ENCODE results near the gene DAPP1.
"Not testable (repeated sequence)": the region's sequence is repeated elsewhere in the genome, so short reads cannot be mapped to it uniquely, and the experiment has no call there.

The DAPP1 gene

DNA sequence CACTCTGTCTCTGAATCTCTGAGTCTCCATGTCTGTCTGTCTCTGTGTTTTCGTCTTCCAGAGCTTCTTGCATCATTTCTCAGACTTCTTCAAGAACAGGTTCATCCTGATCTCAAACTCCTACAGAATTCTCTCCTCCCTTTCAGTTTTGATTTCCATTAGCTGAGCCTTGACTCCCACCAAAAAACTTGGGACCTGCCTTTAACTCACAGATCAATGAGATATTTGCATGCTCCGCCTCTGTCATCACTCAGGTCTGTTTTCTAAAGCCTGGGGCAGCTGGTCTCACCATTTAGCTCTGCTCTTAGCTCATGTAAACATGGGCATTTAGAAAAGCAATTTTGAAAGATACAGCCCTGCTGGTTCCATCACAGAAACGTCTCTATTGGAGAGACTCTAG lies 8.6 kb downstream of the DAPP1 start:
- no peak for DNase-seq

- no peak for DNase-seq
Observed at GRCh38 chr4:99826016-99826415, 9.4 kb downstream of the DAPP1 start.

- no peak for DNase-seq
Observed at GRCh38 chr4:99827454-99827853, 10.8 kb downstream of the DAPP1 start.

- no peak for DNase-seq
Observed at GRCh38 chr4:99827857-99828256, 11.2 kb downstream of the DAPP1 start.

DNA sequence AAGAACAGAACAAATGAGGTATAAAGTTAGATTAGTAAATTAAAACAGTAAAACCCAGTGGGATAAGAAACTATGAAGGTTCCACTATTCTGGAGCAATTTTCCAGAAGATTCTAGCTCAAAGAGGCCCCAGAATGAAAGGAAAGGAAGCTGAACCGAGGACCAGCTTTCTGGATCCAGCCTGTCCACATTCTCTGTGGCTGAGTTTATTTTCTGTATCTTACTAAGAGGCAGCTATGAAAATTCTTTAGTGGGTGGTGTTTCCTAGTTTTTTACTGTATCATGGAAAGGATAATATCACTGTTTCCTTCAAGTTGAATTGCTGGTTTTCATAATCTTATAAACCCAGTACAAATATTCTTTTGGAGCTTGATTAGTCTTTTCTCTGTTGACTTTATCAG lies 11.8 kb downstream of the DAPP1 start:
- no peak for DNase-seq

- DNase-seq: not testable (repeated sequence)
Observed at GRCh38 chr4:99830051-99830450, 13.4 kb downstream of the DAPP1 start.

DNA sequence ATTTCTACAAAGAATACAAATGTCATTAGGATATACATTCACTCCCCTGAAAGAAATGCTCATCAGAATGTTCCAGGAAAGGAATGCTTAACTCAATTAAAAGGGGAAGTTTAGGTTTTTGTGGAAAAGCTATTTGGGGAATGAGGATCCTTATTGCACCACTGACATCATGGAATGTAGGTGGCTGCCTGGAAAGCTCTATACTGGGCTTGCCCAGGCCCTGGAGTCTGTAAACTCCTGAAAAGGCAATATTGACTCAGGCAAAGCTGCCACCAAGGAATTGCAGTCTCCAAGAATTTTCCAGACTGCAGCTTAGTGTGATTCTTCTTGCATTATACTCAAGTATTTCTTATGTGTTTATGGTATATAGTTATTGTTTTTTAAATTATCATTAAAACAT lies 15.7 kb downstream of the DAPP1 start:
- no peak for DNase-seq

DNA sequence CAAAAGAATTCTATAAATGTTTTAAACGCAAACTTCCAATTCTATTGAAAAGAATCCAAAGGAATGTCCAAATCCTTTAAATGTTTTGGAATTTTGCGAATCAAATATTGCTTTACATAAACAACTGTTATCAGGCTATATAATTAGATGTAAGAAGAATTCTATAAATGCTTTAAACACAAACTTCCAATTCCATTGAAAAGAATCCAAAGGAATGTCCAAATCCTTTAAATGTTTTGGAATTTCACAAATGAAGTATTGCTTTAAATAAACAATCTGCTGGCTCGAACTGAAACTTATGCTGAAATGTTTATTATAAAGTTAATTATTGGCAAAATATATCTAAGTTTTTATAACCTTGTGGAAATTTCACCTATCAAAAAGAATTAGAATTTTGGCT lies 16.1 kb downstream of the DAPP1 start:
- no peak for DNase-seq

DNA sequence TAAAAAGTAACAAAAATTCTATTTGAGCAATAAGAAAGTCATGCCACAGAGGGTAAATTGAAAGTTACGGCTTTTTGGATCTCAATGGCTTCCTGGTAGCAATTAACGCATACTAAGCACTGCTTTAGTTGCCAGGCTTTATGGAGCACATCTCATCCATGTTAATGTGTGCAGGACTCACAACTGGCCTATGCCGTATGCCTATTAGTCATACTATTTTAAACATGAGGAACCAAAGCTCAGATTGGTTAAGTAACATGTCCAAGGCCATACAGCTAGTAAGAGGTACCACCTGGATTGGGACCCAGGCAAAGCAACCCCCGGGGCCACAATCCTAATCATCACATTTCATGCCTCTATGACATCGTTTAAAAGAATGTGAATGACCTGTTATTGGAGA lies 17.1 kb downstream of the DAPP1 start:
- no peak for DNase-seq

DNA sequence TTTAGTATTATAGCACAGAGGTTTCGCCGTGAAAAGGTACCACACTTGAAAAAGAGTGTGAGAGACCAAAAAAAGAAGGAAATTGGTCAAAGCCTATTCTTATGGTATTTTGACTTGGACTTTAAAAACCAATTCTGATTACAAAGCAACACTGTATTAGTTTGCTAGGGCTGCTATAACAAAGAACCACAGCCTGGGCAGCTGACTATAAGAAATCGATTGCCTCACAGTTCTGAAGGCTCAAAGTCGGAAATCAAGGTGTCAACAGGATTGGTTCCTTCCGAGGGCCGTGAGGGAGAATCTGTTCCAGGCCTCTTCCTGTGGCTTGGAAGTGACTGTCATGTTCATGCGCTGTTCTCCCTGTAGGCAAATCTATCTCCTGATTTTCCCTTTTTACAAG lies 17.9 kb downstream of the DAPP1 start:
- no peak for DNase-seq

- DNase-seq: no peak
Observed at GRCh38 chr4:99835942-99836341, 19.3 kb downstream of the DAPP1 start.

- no peak for DNase-seq
Observed at GRCh38 chr4:99838927-99839326, 22.3 kb downstream of the DAPP1 start.

DNA sequence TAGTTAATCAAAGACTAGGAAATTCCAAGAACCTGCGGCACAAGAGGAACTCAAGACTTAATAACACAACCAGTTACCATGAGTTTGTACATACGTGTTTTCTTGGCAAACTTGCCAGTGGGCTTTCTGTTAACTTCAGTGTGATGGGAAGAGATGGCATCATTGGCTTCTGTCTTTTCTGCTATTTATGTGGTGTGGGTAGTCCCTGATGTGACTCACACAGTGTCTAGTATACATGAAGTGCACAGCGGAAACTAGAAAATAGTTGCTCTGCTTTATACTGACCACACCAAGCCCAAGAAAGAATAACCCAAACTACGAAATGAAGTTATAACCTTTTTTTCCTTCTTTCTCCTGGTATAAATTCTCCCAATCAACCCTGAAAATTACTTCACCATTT lies 24.5 kb downstream of the DAPP1 start:
- no peak for DNase-seq

- DNase-seq: no peak
Observed at GRCh38 chr4:99843413-99843812, 26.8 kb downstream of the DAPP1 start.

GRCh38 chr4:99844048-99844447 lies 27.4 kb downstream of the DAPP1 start:
- DNase-seq: no peak

DNA sequence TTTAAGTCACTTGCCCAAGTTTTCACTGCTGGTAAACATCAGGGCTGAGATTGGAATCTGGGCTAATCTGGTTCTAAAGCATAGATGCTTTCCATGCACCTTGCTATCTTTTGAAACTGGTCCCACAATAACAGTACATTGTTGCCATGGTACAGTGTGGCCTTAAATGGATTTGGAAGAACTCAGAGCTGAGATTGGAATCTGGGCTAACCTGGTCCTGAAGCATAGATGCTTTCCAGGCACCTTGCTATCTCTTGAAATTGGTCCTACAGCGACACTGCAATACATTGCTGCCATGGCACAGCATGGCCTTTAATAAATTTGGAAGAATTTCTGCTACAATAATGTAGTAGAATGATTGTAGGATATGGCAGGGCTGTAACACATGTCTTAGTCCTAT lies 28.6 kb downstream of the DAPP1 start:
- DNase-seq: no peak

- DNase-seq: no peak
Observed at GRCh38 chr4:99845708-99846469, 29.3 kb downstream of the DAPP1 start.

- no peak for DNase-seq
Observed at GRCh38 chr4:99846891-99847290, 30.3 kb downstream of the DAPP1 start.

- DNase-seq: no peak
Observed at GRCh38 chr4:99847362-99847976, 30.8 kb downstream of the DAPP1 start.

- DNase-seq: no peak
Observed at GRCh38 chr4:99848591-99849001, 32.0 kb downstream of the DAPP1 start.

GRCh38 chr4:99852199-99852749 lies 35.6 kb downstream of the DAPP1 start:
- DNase-seq: no peak

DNA sequence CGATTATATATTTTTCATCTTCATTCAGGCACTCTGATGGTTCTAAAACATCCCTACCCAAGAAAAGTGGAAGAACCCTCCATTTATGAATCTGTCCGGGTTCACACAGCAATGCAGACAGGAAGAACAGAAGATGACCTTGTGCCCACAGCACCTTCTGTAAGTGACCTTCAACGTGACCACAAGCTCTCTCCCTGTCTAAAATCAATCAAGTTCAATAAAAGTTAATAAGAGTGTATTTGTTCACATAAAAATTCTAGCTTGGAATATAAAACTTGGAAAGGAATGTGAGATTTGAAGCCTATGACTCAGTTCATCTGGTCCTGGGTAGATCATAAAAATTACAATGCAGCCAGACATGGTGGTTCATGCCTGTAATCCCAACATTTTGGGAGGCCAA lies 36.6 kb downstream of the DAPP1 start:
- no peak for DNase-seq

GRCh38 chr4:99853999-99854398 lies 37.4 kb downstream of the DAPP1 start:
- DNase-seq: no peak

GRCh38 chr4:99855678-99856077 lies 39.1 kb downstream of the DAPP1 start:
- DNase-seq: no peak

GRCh38 chr4:99856166-99856565 lies 39.5 kb downstream of the DAPP1 start:
- no peak for DNase-seq

Data from stimulated activated CD4-positive, alpha-beta T cell treated with anti-CD3 and anti-CD28 coated beads, Interleukin-4, amount 100 ng/mL, for 1 hour (primary cell).